HG02943 (cell line): ENCODE data around the gene NOL11.
"Not testable (repeated sequence)": the region's sequence is repeated elsewhere in the genome, so short reads cannot be mapped to it uniquely, and the experiment has no call there.

Source experiments
- ATAC-seq: cut with Tn5 transposase; IDR thresholded peaks from one replicate; pipeline ENCODE4 v1.9.1; 2021; ENCODE audit warnings: mild to moderate bottlenecking, low read depth, moderate library complexity; ENCODE audit not compliant: unreplicated experiment

Gene NOL11

DNA sequence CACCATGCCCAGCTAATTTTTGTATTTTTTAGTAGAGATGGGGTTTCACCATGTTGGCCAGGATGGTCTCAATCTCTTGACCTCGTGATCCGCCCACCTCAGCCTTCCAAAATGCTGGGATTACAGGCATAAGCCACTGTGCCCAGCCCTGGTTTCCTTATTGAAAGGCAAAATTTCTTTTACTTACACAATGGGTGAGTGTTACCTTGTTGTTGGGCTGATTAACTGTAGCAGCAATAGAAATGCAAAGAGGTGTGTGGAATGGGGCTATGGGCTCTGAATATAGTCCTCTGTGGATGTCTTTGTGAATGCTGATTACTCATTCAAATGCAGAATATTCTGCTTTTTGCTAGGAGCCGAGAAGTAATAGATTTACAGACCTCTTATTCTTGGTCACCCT, 34.4 kb downstream of the NOL11 start:
- not testable (repeated sequence) for ATAC-seq

DNA sequence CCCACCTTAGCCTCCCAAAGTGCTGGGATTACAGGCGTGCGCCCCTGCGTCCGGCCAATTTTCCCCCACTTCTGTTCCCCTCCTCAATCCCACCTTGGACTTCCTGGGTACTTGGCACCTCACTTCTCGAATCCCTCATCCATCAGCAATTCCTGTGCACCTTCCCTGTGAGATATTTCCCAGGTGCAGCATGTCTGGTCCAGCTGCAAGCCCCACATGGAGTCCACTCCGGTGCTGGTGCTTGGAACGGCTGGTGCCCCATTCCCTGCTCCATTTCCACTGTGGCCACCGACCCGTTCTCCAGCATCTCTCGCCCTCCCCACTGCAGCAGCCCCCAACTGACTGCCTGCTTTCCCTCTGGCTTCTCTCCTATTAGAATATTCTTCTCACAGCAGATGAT, 35.3 kb downstream of the NOL11 start:
- ATAC-seq, result no peak

DNA sequence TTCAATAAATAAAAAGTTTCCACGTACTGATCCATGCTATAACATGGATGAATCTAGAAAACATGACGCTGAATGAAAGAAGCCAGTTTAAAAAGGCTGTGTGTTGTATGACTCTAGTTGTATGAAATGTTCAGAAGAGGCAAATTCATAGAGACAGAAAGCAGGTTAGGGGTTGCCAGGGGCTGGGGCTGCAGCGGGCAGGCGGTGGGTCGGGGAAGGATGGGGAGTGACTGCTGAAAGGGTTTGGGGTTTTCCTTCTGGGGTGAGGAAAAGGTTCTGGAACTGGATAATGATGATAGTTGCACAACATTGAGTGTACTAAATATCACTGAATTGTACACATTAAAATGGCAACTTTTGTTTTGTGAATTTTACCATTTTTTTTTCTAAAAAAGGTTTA, 36.3 kb downstream of the NOL11 start:
- no peak for ATAC-seq

DNA sequence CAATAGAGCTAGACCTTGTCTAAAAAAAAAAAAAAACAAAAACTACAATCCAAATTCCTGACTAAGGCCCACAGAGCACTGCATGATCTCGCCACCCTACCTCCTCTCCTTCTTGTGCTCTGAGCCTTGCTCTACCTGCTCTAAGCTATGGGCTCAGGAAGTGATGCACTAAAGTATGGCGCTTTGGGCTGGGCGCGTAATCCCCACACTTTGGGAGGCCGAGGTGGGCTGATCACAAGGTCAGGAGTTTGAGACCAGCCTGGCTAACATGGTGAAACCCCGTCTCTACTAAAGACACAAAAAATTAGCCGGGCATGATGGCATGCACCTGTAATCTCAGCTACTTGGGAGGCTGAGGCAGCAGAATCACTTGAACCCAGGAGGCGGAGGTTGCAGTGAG, 37.0 kb downstream of the NOL11 start:
- not testable (repeated sequence) for ATAC-seq

DNA sequence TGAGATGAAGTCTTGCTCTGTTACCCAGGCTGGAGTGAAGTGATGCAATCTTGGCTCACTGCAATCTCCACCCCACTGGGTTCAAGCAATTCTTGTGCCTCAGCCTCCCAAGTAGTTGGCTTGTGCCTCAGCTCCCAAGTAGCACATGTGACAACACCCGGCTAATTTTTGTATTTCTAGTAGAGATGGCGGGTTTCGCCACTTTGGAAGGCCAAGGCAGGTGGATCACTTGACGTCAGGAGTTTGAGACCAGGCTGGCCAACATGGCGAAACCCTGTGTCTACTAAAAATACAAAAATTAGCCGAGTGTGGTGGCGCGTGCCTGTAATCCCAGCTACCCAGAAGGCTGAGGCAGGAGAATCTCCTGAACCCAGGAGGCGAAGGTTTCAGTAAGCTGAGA, 39.0 kb downstream of the NOL11 start:
- ATAC-seq, result not testable (repeated sequence)

DNA sequence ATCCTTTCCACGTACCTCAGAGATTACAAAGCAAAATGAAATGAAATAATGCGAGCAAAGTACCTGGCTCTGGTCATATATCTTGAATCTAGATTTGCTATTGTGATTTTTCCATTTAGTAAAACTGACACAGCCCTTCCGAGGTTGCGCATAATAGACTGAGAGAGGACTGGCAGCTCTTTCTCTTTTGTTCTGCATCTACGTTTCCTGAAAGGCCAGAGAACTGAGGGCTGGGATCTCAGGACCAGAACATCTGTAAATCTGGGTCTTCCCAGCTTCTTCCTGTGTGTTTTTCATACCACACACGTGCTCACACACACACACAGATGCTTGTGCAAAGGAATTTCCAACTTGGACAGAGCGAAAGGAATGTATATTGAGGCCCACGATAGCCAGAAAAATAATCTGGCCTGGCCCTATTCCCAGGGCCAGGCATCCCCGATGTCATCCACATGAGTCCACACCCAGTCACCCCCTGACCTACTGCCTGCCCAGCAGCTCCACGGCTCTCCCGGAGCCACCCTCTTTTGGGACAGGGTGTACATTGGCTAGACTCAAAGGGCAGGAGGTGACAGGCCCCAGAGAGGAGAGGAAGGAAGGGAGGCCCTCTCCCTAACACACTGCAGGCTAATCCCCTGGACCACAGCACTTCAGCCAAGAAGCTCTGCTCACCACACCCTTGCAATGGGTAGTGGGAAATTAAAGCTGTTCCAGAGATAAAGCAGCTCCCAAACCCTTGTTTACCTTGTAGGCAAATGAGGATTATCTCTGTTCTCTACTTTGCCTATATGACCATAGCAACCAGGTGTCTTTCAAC, 41.8 kb downstream of the NOL11 start:
- ATAC-seq, result no peak

DNA sequence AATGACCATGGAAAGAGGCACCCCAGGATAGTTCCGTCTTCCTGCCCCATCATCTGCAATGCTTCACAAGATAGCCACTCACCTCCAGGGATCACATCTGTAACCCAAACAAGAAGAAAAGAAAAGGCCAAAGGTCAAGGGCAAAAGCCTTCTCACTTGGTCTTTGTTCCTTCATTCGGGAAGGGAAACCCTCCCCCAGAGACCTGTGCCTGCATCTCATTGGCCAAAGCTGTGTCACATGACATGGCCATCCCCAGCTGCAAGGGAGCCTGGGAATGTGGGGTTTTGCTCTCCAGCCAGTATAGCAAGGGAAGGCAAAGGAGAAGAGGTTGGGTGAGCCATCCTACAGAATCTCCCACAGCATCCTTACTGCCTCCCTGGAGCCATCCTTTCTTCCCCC, 47.9 kb downstream of the NOL11 start:
- no peak for ATAC-seq

DNA sequence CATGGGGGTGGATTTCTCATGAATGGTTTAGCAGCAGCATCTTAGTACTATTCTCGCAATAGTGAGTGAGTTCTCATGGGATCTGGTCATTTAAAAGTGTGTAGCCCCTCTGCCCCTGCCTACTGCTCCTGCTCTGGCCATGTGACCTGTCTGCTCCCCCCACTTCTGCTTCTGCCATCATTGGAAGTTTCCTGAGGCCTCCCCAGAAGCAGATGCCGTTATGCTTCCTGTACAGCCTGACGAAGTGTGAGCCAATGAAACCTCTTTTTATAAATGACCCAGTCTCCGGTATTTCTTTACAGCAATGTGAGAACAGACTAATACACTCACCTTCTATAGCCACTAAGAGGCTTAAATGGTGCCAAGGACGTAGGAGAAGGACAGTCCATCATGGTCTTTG, 51.5 kb downstream of the NOL11 start:
- ATAC-seq, result no peak

DNA sequence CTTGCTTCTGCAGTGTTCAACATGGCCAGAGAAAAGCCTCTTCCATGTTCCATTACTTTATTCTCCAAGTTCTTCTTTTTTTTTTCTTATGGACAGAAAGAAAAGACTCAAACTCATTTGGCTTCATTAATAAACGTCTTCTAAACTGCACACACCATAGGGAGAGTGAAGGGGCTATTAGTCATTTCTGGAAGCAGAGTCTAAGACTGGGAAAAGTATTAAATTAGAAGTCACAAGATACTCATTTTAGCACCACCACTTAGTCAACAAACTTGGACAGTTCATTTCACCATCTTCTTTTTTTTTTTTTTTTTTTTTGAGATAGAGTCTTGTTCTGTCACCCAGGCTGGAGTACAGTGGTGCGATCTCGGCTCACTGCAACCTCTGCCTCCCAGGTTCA, 52.8 kb downstream of the NOL11 start:
- no peak for ATAC-seq

DNA sequence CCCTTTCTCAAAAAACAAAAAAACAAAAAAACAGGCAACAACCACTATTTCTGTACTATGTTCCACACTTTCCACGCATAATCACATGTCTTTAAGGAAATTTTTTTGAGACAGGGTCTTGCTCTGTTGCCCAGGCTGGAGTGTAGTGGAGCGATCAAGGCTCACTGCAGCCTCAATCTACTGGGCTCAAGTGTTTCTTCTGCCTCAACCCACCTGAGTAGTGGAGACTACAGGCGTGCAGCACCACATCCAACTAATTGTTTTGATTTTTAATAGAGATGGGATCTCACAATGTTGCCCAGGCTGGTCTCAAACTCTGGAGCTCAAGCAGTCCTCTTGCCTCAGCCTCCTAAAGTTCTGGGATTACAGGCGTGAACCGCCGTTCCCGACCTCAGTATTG, 54.9 kb downstream of the NOL11 start:
- no peak for ATAC-seq

DNA sequence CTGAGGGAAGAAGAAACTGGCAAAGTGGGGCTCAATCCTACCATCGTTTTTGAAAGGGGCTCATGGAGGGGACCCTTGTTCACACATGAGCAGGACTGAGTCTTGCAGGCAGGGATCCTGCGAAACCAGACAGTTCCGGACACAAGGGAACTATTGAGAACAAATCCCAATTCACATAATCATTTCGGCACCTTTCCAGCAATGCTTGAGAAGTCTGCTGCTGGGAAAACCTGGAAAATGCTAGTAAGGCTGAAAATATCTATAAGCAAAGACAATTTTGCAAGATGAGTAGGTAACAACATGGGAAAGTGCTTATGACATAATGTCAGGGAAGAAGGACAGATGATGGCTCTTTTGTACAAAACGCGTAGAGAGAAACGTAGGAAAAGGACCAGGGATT, 55.5 kb downstream of the NOL11 start:
- no peak for ATAC-seq

DNA sequence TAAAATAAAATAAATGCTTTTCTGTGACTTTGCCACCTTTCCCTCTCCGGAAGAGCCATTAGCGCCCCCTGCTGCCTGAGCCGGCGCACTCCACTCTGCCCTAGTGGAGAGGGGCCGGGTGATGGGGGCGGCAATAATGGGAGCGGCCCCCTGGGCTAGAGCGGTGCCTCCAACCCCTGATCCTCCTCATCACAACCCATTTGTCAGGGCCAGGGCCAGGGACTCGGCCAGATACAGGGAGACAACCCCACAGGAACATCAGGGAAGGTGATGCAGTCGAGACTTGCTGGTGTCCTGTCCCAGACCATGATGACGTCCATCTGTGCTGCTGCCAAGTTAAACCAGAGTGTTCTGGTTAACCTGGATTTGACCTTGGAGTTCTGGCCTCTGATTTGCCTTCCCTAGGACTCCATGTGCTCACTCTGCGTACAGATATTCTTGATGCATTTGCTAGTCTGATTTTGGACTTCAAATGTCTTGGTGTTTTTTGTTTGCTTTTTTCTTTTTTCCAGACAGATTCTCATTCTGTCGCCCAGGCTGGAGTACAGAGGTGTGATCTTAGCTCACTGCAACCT, 61.4 kb downstream of the NOL11 start:
- ATAC-seq, result no peak

DNA sequence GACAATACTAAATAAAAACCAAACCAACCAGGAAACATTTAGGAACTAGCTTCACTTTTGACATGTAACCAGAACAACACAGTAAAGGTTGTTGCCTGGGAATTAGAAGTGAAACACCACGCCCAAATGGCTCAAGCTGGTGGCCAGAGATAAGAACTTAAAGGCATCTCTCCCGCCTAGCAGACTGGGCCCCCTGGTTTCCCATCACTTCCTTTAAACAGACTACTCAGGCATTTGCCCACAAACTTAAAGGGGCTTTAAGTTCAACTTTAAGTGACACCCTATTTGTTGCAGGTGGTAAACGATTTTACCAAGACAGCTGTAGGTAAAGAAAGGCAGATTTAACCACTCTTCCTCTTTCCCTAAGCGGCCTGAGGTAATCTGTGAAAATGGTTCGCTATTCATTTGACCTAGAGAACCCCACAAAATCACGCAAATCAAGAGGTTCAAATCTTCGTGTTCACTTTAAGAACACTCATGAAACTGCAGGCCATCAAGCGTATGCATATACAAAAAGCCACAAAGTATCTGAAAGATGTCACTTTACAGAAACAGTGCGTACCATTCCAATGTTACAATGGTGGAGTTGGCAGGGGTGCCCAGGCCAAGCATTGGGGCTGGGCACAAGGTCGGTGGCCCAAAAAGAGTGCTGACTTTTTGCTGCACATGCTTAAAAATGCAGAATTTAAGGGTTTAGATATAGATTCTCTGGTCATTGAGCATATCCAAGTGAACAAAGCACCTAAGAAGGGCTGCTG, 66.8 kb downstream of the NOL11 start:
- ATAC-seq, result no peak

DNA sequence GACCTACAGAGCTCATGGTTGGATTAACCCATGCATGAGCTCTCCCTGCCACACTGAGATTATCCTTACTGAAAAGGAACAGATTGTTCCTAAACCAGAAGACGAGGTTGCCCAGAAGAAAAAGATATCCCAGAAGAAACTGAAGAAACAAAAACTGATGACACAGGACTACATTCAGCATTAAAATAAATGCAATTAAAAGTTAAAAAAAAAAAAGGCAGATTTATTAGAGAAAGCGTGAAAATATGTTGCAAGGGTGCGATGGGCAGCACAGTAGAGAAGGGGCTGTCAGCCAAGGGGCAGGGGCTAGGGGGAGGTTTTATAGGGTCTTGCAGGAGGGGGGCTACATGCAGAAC, 67.4 kb downstream of the NOL11 start:
- no peak for ATAC-seq

DNA sequence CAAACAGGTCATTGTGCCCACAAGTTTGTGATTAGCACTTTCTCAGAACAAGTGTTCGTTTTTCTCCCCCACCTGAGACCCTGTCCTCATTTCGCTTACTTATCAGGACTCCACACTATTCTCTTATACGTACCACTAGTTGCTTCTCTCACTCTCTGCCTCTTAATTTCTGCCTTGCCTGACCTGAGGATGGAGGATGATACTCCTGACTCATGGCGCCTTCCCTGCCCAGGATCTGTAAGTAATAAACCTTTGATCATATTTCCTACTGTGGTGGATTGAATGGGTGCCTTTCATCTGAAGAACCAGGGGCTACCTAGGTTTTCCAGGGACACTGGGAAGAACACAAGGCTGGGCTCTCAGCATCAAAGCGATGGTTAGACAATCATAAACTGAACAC, 67.8 kb downstream of the NOL11 start:
- ATAC-seq, result no peak
